HG03175 (cell line): ENCODE data around the gene CELSR1.

Experiments used
- ATAC-seq: cut with Tn5 transposase; IDR thresholded peaks from one replicate; pipeline ENCODE4 v1.9.1; 2021; ENCODE audit warnings: mild to moderate bottlenecking, moderate library complexity; ENCODE audit not compliant: unreplicated experiment

Gene CELSR1

GRCh38 chr22:46574993-46575910, 37.8 kb upstream of the CELSR1 start:
- no peak for ATAC-seq

GRCh38 chr22:46574438-46574992, 37.1 kb upstream of the CELSR1 start:
- ATAC-seq = no peak

GRCh38 chr22:46573781-46574437, 36.5 kb upstream of the CELSR1 start:
- ATAC-seq = no peak

- no peak for ATAC-seq
These were observed 35.7 kb upstream of the CELSR1 start for GRCh38 chr22:46572911-46573780.

- ATAC-seq = no peak
These were observed 34.3 kb upstream of the CELSR1 start for GRCh38 chr22:46571642-46572250.

GRCh38 chr22:46569848-46570695, 32.7 kb upstream of the CELSR1 start:
- no peak for ATAC-seq

- ATAC-seq = no peak
These were observed 31.8 kb upstream of the CELSR1 start for GRCh38 chr22:46569055-46569847.

GRCh38 chr22:46568102-46568809, 30.8 kb upstream of the CELSR1 start:
- ATAC-seq = no peak

GRCh38 chr22:46567471-46567870, 30.1 kb upstream of the CELSR1 start:
- ATAC-seq = no peak

- no peak for ATAC-seq
These were observed 26.8 kb upstream of the CELSR1 start for GRCh38 chr22:46564084-46564714.

GRCh38 chr22:46563381-46564083, 26.1 kb upstream of the CELSR1 start:
- ATAC-seq = peak; percentile 59

GRCh38 chr22:46561435-46561905, 24.1 kb upstream of the CELSR1 start:
- ATAC-seq = no peak

GRCh38 chr22:46560696-46561295, 23.4 kb upstream of the CELSR1 start:
- no peak for ATAC-seq

- no peak for ATAC-seq
These were observed 20.5 kb upstream of the CELSR1 start for GRCh38 chr22:46557736-46558480.

- no peak for ATAC-seq
These were observed 19.4 kb upstream of the CELSR1 start for GRCh38 chr22:46556775-46557174.

GRCh38 chr22:46553189-46553588, 15.8 kb upstream of the CELSR1 start:
- ATAC-seq = no peak
